GM21423 (cell line): Measurements from ENCODE around the gene CASZ1.

Experiments
- ATAC-seq: cut with Tn5 transposase; IDR thresholded peaks from one replicate; pipeline ENCODE4 v1.9.1; 2021; ENCODE audit warnings: mild to moderate bottlenecking, moderate library complexity; ENCODE audit not compliant: unreplicated experiment

CASZ1 gene

GRCh38 chr1:10659646-10660540, 136.6 kb downstream of the CASZ1 start:
- no peak for ATAC-seq

DNA sequence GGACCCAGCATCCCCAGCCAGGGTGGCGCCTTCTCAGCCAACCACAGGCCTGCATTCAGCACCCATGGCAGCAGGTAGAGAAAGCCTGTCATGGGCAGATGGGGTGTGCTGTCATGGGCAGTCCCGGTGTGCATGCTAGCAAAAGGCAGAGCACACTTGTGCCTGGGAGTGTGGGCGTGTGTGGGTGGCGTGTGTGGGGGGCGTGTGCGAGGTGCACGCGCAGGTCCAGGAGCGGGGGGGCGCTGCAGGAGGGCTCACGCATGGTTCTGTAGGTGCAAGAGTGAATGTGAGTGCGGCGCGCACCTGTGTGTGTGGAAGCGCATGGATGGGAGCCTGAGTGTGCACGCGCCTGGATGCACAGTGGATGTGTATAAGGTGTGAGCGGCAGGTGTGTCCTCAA, 137.2 kb downstream of the CASZ1 start:
- ATAC-seq: no peak

- no peak for ATAC-seq
These were observed 137.9 kb downstream of the CASZ1 start for GRCh38 chr1:10658396-10659066.

GRCh38 chr1:10657088-10657847, 139.2 kb downstream of the CASZ1 start:
- no peak for ATAC-seq

DNA sequence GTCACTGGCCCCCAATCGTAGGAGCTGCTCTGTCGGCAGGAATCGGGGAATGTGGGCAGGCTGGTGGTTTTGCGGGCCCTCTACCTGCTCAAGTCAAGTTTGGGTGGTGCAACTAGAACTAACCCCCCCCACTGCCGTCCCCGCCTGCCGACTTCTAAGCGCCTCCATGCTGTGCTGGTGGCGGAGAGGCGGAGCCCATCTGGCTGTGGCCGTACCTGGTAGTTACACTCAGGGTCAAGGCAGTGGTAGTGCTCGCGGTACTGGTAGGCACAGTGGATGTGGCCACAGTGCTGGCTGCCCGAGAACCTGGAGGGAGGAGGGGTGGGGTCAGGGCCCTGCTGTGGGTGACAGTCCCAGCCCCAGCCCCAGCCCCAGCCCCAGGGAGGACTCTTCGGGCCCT, 140.0 kb downstream of the CASZ1 start:
- no peak for ATAC-seq

DNA sequence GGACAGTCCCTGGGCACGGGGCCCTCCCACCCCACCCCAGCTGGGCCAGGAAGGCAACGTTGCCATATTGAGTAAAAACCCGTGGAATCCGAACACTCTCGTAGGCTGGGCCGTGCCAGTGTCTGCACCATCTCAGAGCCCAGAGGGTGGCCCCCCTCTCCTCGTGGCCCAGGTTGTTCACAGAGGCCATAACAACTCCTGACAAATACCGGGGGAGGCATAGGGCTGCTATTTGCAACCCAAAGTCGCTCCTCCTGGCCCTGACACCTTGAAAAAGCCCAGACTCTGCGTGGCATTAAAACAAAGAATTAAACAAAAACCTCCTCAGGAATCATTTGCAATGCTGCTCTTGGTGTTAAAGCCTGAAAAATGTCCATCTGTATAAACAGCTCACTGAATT, 141.4 kb downstream of the CASZ1 start:
- ATAC-seq: no peak

DNA sequence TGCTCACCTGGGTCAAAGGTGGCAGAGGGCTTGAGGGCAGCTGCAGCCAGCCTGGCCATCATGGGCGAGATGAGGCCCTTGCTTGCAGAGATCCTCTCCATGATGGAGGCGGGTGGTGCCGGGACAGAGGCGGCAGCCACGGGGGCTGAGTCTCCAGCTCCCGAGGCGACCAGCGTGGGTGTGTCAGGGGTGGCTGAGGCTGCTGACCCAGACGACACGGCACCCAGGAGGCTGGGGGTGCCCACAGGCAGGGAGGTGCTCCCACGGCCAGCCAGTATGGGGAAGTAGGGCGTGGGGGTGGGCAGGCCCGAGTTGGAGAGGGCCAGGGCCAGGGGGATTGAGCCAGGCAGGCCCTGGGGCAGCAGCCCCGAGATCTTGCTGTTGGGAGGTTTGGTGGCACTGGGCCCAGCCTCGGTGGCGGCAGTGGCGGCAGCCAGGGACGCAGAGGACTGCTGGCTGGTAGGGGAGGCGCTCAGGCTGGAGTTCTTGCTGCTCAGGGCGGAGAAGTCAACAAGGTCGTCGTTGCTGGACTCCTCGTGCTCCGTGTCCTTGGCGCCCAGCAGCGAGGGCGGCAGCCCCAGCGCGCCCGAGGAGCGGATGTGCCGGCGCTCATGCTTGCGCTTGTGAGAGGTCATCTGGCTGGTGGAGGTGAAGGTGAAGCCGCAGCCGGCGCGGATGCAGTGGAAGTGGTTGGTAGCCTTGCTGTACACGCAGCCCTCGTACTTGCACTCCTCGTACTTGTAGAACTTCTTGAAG, 142.9 kb downstream of the CASZ1 start:
- ATAC-seq: no peak

DNA sequence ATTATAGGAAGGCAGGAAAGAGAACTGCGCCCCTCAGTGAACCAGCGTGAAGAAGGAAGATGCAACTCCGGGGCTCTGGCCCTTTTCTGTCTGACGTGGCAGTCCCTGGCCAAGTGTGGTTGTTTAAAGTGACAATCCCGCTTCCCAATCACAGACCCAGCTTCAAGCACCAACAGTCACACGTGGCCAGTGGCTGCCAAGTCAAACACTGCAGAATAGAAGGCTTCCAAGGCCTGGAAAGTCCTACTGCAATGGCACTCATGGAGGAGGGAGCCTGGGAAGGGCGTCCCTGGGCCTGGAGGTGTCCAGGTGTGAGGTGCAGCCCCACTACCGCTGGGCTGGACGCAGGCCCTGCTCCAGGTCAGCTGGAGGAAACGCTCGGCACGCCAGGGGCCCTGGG, 143.8 kb downstream of the CASZ1 start:
- no peak for ATAC-seq

DNA sequence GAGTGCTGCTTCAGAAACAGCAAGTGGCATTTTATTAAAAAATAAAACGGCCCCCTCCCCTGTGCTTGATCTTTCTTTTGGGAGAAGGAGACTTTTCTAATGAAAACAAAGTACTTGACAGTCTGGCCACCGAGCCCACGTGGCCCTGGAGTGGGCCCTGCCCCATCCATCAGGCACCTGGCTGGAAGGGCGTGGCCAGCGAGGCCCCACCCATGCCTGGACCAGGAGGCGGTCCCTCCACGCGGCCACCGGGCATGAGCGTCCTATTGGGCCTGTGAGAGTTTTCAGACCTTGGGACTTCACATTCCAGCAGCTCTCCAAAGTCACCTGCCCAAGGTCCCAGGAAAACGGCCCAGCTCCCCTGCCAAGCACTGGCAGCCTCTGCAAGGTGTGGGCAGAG, 144.7 kb downstream of the CASZ1 start:
- no peak for ATAC-seq

GRCh38 chr1:10651389-10651766, 145.1 kb downstream of the CASZ1 start:
- ATAC-seq: no peak

- ATAC-seq: no peak
These were observed 145.7 kb downstream of the CASZ1 start for GRCh38 chr1:10650556-10651388.

GRCh38 chr1:10649517-10650201, 146.8 kb downstream of the CASZ1 start:
- ATAC-seq: no peak

DNA sequence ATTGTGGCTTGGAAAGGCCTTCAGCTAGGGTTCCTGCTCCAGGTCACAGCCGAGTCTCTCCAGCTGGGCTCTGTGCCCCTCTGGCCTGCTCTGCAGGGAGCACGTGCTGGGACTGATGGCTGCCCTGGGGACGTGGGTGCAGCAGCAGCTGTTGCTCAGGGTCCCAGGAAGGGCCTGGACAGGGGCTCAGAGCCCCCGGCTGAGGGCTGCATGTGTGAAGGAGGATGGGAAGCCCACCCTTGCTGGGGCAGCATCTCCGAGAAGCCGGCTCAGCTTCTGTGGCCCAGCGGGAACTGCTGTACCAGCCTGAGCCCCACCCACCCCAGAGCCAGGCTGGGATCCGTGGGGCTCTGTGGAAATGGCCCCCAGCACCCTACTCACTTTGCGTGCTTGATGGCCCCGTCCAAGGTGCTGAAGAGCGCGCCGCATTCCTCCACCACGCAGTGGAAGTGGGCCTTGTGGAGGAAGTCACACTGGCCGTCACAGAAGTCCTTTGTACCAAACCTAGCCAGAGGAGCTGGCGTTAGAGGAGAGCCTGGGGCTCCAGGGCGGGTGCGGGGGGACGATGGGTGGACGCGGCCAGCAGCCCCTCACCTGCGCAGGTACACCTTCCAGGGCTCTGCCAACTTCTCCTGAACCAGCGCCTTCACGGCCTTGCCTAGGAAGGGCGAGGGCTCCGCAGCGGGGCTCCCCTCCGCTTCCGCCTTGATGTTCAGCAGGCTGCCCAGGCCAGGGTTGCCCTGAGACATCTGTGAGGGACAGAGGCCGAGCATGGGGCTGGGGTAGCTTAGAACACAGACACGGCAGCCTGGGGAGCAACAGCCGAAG, 147.5 kb downstream of the CASZ1 start:
- ATAC-seq: no peak

DNA sequence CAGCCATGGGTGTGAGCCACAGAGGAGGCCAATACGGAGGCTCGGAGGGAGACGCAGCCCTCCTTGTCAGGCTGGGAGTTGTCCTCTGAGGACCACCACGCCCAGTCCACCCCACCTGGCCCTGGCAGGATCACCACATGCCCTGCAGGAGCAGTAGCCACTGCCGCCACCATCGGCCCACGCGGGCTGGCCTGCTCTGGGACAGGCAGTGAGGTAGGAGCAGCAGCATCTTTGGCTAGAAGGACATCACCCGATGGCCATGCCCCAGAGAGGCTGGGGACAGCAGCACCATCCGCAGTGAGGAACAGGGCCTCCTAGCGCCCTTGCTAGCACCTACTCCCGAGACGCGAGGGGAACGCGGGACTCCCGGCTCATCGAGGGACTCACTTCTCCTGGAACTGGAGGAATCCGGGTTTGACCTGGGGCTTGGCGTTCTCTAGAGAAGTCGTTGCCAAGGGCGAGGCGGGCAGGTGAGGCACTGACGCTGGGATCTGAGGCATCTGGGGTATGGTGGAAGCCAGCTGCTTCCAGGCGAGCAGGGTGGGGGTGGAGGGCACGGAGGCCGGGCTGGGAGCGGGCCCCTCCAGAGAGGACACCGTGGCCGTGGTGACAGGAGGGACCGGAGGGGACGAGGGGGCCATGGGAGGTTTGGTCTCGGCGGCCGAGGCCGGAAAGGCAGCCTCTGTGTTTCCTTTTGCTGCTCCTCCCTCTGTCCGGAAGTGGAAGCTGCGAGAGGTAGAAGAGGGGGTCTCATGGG, 148.9 kb downstream of the CASZ1 start:
- no peak for ATAC-seq

GRCh38 chr1:10646347-10646861, 150.0 kb downstream of the CASZ1 start:
- no peak for ATAC-seq

DNA sequence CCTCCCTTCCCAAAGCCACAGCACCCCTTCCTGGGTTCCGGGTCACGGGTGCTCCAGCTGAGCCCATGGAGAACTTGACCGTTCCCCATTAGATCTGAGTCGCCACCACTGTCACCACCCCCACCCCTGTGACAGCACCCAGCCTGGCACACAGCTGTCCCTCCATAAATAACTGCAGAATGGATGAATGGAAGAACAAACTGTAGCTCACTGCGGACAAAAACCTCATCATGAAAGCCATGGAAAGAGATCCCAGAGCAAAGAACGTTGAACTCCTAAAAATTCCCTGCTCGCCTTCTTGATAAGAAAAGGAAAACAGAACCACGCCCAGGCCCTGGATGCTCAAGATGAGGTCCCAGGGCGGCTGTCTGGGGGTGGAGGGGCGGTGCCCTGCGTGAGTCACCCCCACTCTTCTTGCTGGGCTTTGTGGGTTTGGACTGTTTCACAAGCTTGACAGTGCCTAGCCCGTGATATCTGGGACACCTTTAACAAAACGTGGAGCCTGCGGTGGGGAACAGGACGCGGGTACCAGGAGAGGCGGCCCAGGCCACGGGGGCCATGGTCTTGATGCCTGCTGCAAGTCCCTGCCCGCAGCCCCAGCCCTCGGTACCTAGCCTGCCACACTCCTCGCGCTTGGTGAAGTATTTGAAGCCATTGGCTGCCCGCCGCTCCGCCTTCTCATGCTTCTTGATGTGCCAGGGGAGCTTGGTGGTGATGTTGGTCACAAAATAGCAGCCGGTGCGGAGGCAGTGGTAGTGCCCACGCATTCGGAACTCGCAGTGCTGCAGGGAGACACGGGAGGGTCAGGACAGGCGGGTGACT, 151.9 kb downstream of the CASZ1 start:
- ATAC-seq: no peak
